GM12892 (cell line): ENCODE measurements around the gene GAR1.

Experiments
- POLR2A ChIP-seq: IDR thresholded peaks from 2 replicates; pipeline ENCODE4 v1.6.1; 2011; ENCODE audit warnings: low read depth, low read length, control low read depth
- POLR2AphosphoS5 ChIP-seq: IDR thresholded peaks from 2 replicates; pipeline ENCODE4 v1.6.1; 2011; ENCODE audit warnings: low read depth, low read length, control low read depth
- TAF1 ChIP-seq: IDR thresholded peaks from 2 replicates; pipeline ENCODE4 v1.6.1; 2011; ENCODE audit warnings: low read depth, mild to moderate bottlenecking, control low read depth, low read length, borderline replicate concordance

DNA sequence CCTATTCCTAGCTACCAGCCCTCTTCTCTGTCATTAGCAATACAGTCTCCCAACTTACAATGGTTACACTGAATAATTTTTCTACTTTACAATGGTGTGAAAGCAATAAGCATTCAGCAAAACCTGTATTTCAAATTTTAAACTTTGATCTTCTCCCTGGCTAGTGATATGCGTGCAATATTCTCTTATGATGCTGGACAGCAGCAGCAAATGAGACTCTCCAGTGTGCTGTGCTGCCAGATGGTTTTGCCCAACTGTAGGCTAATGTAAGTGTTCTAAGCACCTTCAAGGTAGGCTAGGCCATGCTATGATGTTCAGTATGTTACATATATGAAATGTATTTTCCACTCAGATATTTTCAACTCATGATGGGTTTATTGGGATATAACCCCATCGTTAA is 5.9 kb upstream of the GAR1 start:
- no peak for TF ChIP-seq POLR2A
- TF ChIP-seq TAF1 = no peak
- TF ChIP-seq POLR2AphosphoS5 = no peak
